ENCODE data around the gene CSH2. TPM values are rescaled to one million over a fixed set of nuclear protein-coding genes. Genes with fewer than 3 reads are reported as not detected.

CSH2 gene
- total RNA-seq, 1 donor from 2014 or later, result 0.56 TPM

- H3K9me3 Mint-ChIP-seq (ENCODE audit: unreplicated experiment), result peaks cover 15% of the 10 kb centered on the region
- H3K36me3 Mint-ChIP-seq (ENCODE audit: unreplicated experiment), result no peaks in the 10 kb centered on the region
- peaks cover 9% of the 10 kb centered on the region for H3K4me1 Mint-ChIP-seq (ENCODE audit: low read depth, unreplicated experiment)
- H3K27ac Mint-ChIP-seq (ENCODE audit: unreplicated experiment), result no peak overlapping the region
- DNase-seq, result no peak
- H3K27me3 Mint-ChIP-seq (ENCODE audit: unreplicated experiment), result peaks cover 16% of the 10 kb centered on the region
- TF ChIP-seq CTCF (IDR thresholded peaks at IDR 0.05; ENCODE audit: partially characterized antibody, unreplicated experiment), result no peak
- no peak overlapping the region for H3K4me3 Mint-ChIP-seq (ENCODE audit: unreplicated experiment)
Observed at GRCh38 chr17:63824362-63824761, 49.1 kb downstream of the CSH2 start.

GRCh38 chr17:63823659-63824331 lies 49.7 kb downstream of the CSH2 start:
- Mint-ChIP-seq H3K9me3 (ENCODE audit: unreplicated experiment) (peaks cover 17% of the 10 kb centered on the region), H3K36me3 (ENCODE audit: unreplicated experiment) (no peaks in the 10 kb centered on the region), H3K27ac (ENCODE audit: unreplicated experiment) (no peak overlapping the region), H3K4me3 (ENCODE audit: unreplicated experiment) (no peak overlapping the region), H3K27me3 (ENCODE audit: unreplicated experiment) (peaks cover 16% of the 10 kb centered on the region), H3K4me1 (ENCODE audit: low read depth, unreplicated experiment) (peaks cover 10% of the 10 kb centered on the region)
- DNase-seq, result no peak
- TF ChIP-seq CTCF (IDR thresholded peaks at IDR 0.05; ENCODE audit: partially characterized antibody, unreplicated experiment), result no peak

- H3K36me3 Mint-ChIP-seq (ENCODE audit: unreplicated experiment), result no peaks in the 10 kb centered on the region
- no peak for DNase-seq
- no peak for TF ChIP-seq CTCF (IDR thresholded peaks at IDR 0.05; ENCODE audit: partially characterized antibody, unreplicated experiment)
Observed at GRCh38 chr17:63822537-63822936, 50.9 kb downstream of the CSH2 start.

More at GRCh38 chr17:63822537-63822936, 50.9 kb downstream of the CSH2 start:
- Mint-ChIP-seq H3K27ac (ENCODE audit: unreplicated experiment) (no peak overlapping the region), H3K4me1 (ENCODE audit: low read depth, unreplicated experiment) (peaks cover 6% of the 10 kb centered on the region), H3K4me3 (ENCODE audit: unreplicated experiment) (no peak overlapping the region), H3K27me3 (ENCODE audit: unreplicated experiment) (peaks cover 21% of the 10 kb centered on the region), H3K9me3 (ENCODE audit: unreplicated experiment) (peaks cover 16% of the 10 kb centered on the region)

Other genes with a start within 250 kb of the CSH2 start
- gene LIMD2, start 173.6 kb downstream of the CSH2 start, total RNA-seq (ENCODE audit: unreplicated experiment), result 311 TPM
- 58.8 TPM for gene STRADA, start 131.9 kb downstream of the CSH2 start, total RNA-seq (ENCODE audit: unreplicated experiment)
- 56.4 TPM for gene CCDC47, start 100.1 kb downstream of the CSH2 start, total RNA-seq (ENCODE audit: unreplicated experiment)
- 181 TPM for gene DDX42, start 99.5 kb downstream of the CSH2 start, total RNA-seq (ENCODE audit: unreplicated experiment)
- 133 TPM for gene PSMC5, start 46.2 kb downstream of the CSH2 start, total RNA-seq (ENCODE audit: unreplicated experiment)
- gene FTSJ3, start 46.0 kb downstream of the CSH2 start, total RNA-seq (ENCODE audit: unreplicated experiment), result 42.0 TPM
- gene SMARCD2, start 31.0 kb downstream of the CSH2 start, total RNA-seq (ENCODE audit: unreplicated experiment), result 84.5 TPM
- gene GH2, start 8.3 kb upstream of the CSH2 start, total RNA-seq (ENCODE audit: unreplicated experiment), result not detected
- gene CSH1, start 22.9 kb upstream of the CSH2 start, total RNA-seq (ENCODE audit: unreplicated experiment), result not detected
- not detected for gene CSHL1, start 37.6 kb upstream of the CSH2 start, total RNA-seq (ENCODE audit: unreplicated experiment)
- not detected for gene GH1, start 45.2 kb upstream of the CSH2 start, total RNA-seq (ENCODE audit: unreplicated experiment)
- not detected for gene CD79B, start 58.7 kb upstream of the CSH2 start, total RNA-seq (ENCODE audit: unreplicated experiment)
- gene SCN4A, start 99.2 kb upstream of the CSH2 start, total RNA-seq (ENCODE audit: unreplicated experiment), result 7.9 TPM
- not detected for gene PRR29, start 124.7 kb upstream of the CSH2 start, total RNA-seq (ENCODE audit: unreplicated experiment)
- not detected for gene ICAM2, start 147.0 kb upstream of the CSH2 start, total RNA-seq (ENCODE audit: unreplicated experiment)

All from glutamatergic neuron (in vitro differentiated cells).